ENCODE data around the gene CAMK2B. TPM values are rescaled to one million over a fixed set of nuclear protein-coding genes. Genes with fewer than 3 reads are reported as not detected.

The CAMK2B gene
- total RNA-seq, 1 experiment from 2014 or later = not detected

GRCh38 chr7:44238116-44238695 lies 87.2 kb downstream of the CAMK2B start:
- H3K27me3 Mint-ChIP-seq (ENCODE audit: insufficient read depth, unreplicated experiment) = peaks cover 7% of the 10 kb centered on the region
- no peaks in the 10 kb centered on the region for H3K36me3 Mint-ChIP-seq (ENCODE audit: insufficient read depth, unreplicated experiment)
- Histone ChIP-seq H3K36me3 (ENCODE audit: control insufficient read depth, insufficient read depth, low read length) (no peaks in the 10 kb centered on the region), H3K27me3 (replicated peaks; ENCODE audit: control insufficient read depth, insufficient read depth, low read length) (no peaks in the 10 kb centered on the region), H3K9me3 (no peaks in the 10 kb centered on the region), H3K4me3 (ENCODE audit: low read depth, low read length) (no peak overlapping the region), H3K4me1 (no peaks in the 10 kb centered on the region)
- intact Hi-C loops (cut with micrococcal nuclease; ENCODE audit: unreplicated experiment) = no loop called here
- CTCF ChIA-PET = no interaction called here
- no TSS peak for BruUV-seq (replicated peaks)
- H3K9me3 Mint-ChIP-seq (ENCODE audit: unreplicated experiment) = no peaks in the 10 kb centered on the region
- no peaks in the 10 kb centered on the region for H3K4me1 Mint-ChIP-seq (ENCODE audit: low read depth, unreplicated experiment)
- no peak overlapping the region for H3K4me3 Mint-ChIP-seq (ENCODE audit: unreplicated experiment)
- DNase-seq = no peak
- no peak for TF ChIP-seq CTCF (IDR thresholded peaks at IDR 0.05; ENCODE audit: insufficient read depth in 1 of 2, low read depth in 1 of 2, low read length in 1 of 2, severe bottlenecking in 1 of 2, unreplicated experiment in 1 of 2)
- POLR2A ChIA-PET = no interaction called here
- H3K27ac Mint-ChIP-seq (ENCODE audit: unreplicated experiment) = no peak overlapping the region

GRCh38 chr7:44237696-44238095 lies 87.7 kb downstream of the CAMK2B start:
- H3K36me3 ChIP-seq (ENCODE audit: control insufficient read depth, insufficient read depth, low read length) = no peaks in the 10 kb centered on the region
- H3K4me1 ChIP-seq = no peaks in the 10 kb centered on the region
- no peak for DNase-seq
- peaks cover 8% of the 10 kb centered on the region for H3K27me3 Mint-ChIP-seq (ENCODE audit: insufficient read depth, unreplicated experiment)
- H3K4me3 Mint-ChIP-seq (ENCODE audit: unreplicated experiment) = no peak overlapping the region
- BruUV-seq (replicated peaks) = no TSS peak
- no peaks in the 10 kb centered on the region for H3K36me3 Mint-ChIP-seq (ENCODE audit: insufficient read depth, unreplicated experiment)
- TF ChIP-seq CTCF (IDR thresholded peaks at IDR 0.05; ENCODE audit: insufficient read depth in 1 of 2, low read depth in 1 of 2, low read length in 1 of 2, severe bottlenecking in 1 of 2, unreplicated experiment in 1 of 2) = no peak
- no peaks in the 10 kb centered on the region for H3K9me3 ChIP-seq
- H3K27ac Mint-ChIP-seq (ENCODE audit: unreplicated experiment) = no peak overlapping the region
- no peaks in the 10 kb centered on the region for H3K9me3 Mint-ChIP-seq (ENCODE audit: unreplicated experiment)
- H3K4me3 ChIP-seq (ENCODE audit: low read depth, low read length) = no peak overlapping the region
- POLR2A ChIA-PET = no interaction called here
- no peaks in the 10 kb centered on the region for H3K27me3 ChIP-seq (replicated peaks; ENCODE audit: control insufficient read depth, insufficient read depth, low read length)
- no peaks in the 10 kb centered on the region for H3K4me1 Mint-ChIP-seq (ENCODE audit: low read depth, unreplicated experiment)
- intact Hi-C loops (cut with micrococcal nuclease; ENCODE audit: unreplicated experiment) = no loop called here
- CTCF ChIA-PET = interaction anchor here (0.6 to 1.6 kb wide), 2 partner anchors 107 to 240 kb away, joined by 5 to 6 read pairs; no protein-coding TSS in a partner anchor

GRCh38 chr7:44236333-44236728 lies 89.1 kb downstream of the CAMK2B start:
- ChIA-PET POLR2A (no interaction called here), CTCF (interaction anchor here (1.6 kb wide), 1 partner anchor 105 kb away, joined by 5 read pairs; no protein-coding TSS in a partner anchor)
- H3K4me1 ChIP-seq = no peaks in the 10 kb centered on the region
- Mint-ChIP-seq H3K27me3 (ENCODE audit: insufficient read depth, unreplicated experiment) (peaks cover 10% of the 10 kb centered on the region), H3K36me3 (ENCODE audit: insufficient read depth, unreplicated experiment) (no peaks in the 10 kb centered on the region), H3K9me3 (ENCODE audit: unreplicated experiment) (no peaks in the 10 kb centered on the region), H3K4me1 (ENCODE audit: low read depth, unreplicated experiment) (no peaks in the 10 kb centered on the region), H3K27ac (ENCODE audit: unreplicated experiment) (no peak overlapping the region), H3K4me3 (ENCODE audit: unreplicated experiment) (no peak overlapping the region)
- intact Hi-C loops (cut with micrococcal nuclease; ENCODE audit: unreplicated experiment) = no loop called here
- no peak overlapping the region for H3K4me3 ChIP-seq (ENCODE audit: low read depth, low read length)
- H3K9me3 ChIP-seq = no peaks in the 10 kb centered on the region
- no peaks in the 10 kb centered on the region for H3K36me3 ChIP-seq (ENCODE audit: control insufficient read depth, insufficient read depth, low read length)
- DNase-seq = no peak
- no peak for TF ChIP-seq CTCF (IDR thresholded peaks at IDR 0.05; ENCODE audit: insufficient read depth in 1 of 2, low read depth in 1 of 2, low read length in 1 of 2, severe bottlenecking in 1 of 2, unreplicated experiment in 1 of 2)
- H3K27me3 ChIP-seq (replicated peaks; ENCODE audit: control insufficient read depth, insufficient read depth, low read length) = no peaks in the 10 kb centered on the region
- no TSS peak for BruUV-seq (replicated peaks)

All from Caco-2 (cell line).